ENCODE results near the gene TMEM245.
"Not testable (repeated sequence)": the region's sequence is repeated elsewhere in the genome, so short reads cannot be mapped to it uniquely, and the experiment has no call there.

TMEM245 gene

DNA sequence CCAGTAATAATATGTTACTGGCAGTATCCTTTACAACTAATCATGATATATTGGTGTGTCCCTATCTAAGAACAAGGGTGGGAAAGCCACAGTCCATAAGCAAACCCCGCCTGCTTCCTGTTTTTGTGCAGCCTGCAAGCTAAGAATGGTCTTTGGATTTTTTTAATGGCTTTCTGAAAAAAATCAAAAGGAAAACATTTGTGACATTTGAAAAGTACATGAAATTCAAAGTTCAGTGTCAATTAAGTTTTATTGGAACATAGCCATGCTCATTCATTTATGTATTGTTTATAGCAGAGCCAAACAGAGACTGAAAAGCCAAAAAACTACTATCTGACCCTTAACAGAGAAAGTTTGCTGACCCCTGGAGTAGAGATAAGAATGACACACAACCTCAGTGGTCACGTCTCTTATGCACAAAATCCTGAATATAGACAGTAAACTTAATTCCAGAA, 12.8 kb upstream of the TMEM245 start:
- no peak for FAIRE-seq

DNA sequence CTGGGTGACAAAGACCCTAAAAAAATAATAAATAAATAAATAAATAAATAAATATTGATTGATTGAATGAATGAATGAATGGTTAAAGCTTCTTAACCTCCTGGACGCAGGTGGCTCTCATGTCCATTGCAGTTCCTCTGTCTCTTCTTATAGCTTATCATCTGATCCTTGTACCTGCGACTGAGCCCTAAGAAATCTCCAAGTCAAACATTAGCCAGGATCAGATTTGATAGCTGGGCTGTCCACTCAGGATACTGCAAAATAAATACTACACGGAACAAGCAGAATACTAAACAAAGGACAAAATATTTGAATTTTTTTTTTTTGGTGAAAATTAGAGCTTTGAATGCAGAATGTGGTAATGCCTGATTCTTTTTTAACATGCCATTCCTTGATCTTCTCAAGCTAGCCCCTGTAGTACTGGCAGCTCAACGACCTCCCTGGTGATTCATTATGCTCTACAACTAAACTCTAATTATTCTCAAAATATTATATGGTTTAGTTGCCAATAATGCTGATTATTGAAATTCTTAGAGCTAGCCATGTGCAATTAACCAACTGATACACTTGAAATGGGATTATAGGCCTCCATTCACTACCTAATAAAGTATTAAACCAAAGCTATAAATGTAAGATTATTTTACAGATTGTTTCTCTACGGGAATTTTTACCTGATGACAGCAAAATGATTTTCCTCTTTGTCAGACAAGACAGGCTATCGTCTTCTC, 9.9 kb upstream of the TMEM245 start:
- FAIRE-seq = no peak

DNA sequence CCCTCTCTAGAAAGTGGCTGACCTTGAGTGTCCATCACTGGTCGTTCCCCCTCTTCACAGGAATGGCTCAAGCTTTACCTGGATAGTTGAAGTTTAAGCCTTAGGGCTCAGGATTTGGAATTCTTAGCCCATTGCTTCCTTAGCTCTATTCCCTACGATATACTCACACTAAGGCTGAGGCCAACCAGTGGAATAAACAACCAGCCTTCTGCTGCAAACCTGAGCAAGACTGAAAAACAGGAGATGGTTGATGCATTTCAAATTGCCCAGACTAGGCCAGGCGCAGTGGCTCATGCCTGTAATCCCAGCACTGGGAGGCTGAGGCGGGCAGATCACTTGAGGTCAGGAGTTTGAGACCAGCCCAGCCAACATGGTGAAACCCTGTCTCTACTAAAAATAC, 6.9 kb upstream of the TMEM245 start:
- FAIRE-seq = not testable (repeated sequence)

DNA sequence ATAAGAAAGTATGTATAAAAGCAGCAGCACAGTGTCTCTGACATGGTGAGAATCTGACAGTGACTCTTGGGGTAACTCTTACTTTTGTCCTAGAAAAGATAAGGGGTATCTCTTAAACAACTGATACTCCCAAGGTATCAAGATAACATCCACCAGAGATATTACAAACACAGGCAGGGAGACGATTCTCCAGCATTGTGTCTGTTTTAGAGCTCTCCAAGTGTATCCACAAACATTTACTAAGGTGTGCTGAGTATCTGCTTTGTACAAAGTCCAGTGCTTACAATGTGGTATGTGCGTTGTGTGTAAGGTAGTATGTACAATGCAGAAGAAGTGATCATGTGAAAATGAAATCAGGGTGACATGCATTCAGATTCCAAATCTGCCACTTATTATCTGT, 4.4 kb upstream of the TMEM245 start:
- no peak for FAIRE-seq

DNA sequence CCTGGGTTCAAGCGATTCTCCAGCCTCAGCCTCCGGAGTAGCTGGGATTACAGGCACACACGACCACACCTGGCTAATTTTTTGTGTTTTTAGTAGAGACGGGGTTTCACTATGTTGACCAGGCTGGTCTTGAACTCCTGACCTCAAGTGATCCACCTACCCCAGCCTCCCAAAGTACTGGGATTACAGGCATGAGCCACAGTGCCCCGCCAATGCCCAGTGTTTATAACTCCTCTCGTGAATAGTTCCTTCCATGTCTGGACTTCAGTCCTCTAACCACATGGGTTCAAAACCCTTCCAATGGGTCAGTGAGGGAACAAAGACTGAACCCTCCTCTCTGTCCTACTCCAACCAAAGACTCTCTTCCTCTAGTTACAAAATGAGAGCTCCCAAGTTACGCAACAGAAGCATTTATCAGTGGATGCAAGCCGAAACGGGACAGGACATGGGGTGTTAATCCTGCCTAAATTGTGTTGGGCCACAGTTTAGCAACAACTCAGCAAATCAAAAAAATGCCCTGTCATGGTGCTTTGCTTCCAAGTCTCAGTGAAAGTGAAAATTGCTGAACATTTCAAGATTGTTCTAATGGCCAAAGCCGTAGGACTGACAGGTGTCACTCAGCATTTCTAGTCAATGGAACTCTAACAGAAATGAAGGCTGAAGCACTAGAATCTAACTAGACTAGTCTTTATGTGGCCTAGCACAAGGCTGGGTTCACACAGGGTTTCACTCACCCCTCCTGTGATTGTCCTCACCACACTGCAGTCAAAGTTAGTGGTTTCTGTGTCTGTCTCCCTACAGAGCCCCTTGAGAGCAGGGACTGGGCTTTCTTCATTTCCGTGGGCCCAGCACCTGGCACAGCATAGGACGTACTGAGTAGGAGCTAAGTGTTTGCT, 3.2 kb upstream of the TMEM245 start:
- FAIRE-seq = no peak

DNA sequence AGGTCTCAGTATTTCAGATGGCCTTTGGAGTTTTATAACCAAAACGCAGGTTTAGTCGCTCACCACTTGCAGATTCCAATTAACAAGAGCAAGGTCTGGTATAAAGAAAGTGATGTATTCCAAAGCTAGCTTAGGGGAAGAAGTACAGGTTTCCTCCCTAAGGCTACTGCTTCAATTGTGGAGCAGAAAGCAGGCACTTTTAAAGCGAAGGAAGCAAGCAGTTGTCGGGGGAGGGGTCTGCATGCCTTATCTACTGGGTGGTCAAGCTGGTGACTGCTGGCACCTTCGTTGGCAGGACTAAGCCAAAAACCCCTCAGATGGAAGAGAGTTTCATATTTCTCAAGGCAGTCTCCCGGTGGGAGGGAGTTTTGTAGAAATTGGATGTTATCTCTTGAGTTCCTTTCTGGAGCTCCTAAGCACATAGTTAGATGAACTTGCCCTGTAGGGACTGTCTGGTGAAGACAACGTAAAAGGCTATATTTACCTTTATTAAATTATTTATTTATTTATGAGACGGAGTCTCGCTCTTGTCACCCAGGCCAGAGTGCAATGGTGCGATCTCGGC, 1.6 kb upstream of the TMEM245 start:
- no peak for FAIRE-seq

DNA sequence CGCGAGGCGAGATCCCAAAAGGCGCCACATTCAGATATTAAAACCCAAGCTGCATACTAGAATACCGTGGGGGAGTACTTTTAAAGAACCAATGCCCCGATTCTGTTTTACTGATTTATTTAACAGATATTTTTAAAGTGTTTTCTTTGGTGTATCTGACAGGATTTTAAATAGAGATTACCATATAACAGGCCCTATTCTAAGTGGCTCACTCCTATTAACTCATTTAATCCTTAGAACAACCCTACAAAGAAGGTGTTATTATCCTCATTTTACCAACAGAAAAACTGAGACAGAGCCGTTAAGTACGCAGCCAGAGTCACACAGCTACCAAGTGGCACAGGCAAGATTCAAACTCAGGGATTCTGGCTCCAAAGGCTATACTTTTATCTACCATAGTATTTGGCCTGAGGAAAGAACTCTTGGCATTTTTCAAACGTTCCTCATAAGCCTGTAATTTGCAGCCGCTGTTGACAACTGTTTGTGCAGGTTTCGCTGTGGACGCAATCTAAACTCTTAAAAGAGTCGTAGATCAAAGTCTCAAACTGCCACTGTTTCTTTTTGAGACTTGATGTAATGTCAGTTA, 550 bp upstream of the TMEM245 start:
- FAIRE-seq = no peak

DNA sequence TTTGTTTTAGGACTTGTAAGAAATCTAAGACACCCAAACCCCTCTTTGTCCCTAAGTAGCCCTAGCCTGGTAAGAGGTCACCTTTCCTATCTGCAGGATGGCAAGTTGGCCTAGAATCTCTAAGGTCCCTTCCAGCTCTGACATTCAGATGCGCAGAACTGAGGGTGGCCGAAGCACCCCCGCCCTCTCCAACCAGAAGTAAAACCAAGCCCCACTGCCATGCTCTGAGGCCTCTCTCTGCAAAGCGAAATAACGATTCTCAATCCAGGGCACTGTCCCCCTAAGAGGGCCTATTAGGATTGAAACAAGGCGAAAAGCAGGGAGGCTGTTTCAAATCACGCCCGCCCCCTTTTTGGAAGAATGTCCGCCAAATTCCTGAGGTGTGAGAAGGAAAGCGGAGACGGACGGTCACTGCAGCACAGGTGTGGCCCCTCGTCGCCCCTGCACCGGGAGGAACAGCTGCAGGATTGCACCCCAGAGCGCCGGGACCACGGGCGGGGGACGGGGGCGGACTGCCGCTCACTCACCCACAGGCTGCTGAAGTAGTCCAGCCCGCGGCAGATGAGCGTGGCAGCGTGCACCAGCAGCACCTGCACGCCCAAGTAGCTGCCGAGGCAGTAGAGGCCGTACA, 824 bp downstream of the TMEM245 start:
- no peak for FAIRE-seq

DNA sequence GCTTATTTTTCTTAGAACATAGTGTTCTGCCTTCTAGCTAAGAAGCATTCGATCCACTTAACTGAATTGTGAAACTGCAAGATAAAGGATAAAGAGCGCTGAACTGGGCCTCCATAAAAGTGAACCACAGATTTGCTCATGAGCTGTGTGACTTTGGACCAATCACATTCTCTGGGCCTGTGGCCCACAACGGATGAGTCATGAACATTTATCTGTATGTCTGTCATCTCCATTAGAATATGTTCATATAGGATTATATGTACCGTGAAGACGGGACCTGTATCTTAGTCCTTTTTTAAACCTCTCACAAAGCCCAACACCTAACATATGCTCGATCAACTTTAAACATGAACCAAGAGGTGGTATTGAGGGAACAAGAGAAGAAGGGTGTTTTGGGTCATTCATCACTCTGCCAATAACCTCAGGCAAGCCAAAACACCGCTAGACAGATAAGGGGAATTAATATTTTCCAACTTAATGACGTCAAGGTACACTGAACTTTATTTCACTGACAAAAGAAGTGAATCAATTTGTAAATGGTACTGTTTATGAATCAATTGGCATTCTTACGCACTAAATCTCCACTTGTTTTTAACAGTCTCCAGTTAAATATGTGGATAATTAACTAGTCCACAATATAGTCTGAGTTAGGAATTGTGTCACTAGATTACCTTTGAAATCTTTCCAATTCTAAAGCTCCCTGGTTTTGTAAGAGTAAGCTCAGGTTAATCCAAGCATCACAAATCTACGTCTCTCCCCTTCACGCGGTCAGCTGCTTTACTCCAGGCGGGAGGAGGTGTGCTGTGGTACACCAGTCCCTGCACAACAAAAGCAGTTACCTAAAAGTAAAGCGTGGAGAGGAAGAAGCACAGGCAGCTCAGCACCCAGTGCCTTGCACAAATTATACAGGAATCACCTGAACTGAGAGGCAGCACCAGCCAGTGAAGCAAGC, 1.6 kb downstream of the TMEM245 start:
- FAIRE-seq = no peak

DNA sequence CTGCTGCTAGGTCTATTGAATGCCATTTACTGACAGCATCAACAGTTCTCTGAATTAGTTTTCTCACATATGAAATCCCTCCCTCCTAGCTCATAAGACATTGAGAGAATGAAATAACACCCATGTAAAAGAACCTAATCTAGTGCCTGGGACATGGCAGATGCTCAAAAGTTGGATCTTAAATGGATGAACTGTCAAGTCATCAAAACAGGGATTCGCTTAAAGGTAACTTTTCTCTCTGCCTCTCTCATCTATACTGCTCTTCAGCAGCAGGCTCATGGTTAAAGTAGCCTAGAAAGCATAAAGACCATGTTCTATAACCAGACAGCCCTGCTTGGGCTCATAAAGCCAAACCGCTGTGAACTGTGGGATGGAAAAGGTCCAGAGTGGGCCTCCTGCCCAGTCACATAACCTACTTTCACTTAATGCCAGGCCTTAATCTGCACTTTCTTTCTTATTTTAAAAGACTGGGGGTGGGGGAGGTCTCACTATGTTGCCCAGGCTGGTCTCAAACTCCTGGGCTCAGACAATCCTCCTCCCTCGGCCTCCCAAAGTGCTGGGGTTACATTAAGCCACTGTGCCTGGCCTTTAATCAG, 3.7 kb downstream of the TMEM245 start:
- no peak for FAIRE-seq

DNA sequence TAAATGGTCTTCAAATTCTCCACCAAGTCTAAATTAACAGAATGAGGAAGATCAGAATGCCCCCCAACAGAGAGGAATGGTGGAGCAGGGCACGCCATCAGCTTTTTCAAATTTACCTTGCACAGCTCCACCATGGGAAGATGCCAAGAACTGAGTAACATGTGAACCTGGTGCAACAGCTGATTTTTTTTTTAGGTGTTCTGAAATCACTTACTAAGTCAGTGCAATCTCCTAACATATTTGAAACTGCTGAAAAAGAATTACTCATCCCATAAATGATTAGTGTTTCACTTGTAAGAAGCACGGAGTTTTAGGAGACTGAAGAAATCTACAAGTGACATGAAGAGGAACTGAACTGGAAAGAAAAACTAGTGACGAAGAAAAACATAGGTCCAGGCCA, 5.1 kb downstream of the TMEM245 start:
- FAIRE-seq = no peak

DNA sequence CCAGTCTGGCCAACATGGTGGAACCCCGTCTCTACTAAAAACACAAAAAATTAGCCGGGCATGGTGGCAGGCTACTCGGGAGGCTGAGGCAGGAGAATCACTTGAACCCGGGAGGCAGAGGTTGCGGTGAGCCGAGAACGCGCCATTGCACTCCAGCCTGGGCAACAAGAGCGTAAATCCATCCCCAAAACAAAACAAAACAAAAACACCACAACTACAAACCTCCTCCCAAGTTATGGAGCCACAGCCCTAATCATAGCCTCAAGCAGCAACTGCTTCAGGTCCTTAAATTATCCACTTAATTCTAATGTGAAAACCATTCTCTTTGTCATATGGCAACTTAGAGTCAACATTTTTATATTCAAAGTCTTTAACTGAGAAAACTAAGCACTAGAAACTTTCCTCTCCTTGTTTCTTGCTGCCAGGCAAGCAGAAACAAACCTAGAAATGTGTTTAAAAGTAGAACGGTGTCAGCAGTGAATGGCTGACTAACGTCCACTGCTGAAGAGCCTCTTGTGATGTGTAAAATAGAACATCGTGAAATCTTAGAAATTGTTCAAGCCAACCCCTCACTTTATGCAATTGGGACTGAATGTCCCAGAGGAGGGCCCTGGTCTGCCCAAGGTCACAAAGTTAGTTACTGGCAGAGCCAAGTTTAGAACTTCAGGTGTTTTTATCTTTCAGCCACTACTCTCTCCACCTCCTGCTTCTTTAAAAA, 5.7 kb downstream of the TMEM245 start:
- no peak for FAIRE-seq

DNA sequence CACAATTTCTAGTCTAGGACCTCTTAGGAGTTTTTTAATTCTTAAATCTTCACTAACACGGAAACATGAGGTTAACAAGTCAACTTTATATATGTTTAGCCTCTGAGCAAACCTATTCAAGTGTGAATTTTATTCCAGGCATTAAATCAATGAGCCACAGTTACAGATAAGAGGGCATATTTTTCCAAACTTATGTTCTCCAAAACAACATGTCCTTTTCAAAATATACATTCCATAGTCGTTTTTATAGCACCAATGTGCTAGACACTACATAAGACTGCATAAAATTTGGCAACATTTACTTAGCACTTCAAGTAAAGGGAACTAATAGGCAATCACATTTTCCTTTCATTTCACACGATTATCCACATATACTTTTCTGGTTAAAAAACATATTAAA, 6.5 kb downstream of the TMEM245 start:
- no peak for FAIRE-seq

DNA sequence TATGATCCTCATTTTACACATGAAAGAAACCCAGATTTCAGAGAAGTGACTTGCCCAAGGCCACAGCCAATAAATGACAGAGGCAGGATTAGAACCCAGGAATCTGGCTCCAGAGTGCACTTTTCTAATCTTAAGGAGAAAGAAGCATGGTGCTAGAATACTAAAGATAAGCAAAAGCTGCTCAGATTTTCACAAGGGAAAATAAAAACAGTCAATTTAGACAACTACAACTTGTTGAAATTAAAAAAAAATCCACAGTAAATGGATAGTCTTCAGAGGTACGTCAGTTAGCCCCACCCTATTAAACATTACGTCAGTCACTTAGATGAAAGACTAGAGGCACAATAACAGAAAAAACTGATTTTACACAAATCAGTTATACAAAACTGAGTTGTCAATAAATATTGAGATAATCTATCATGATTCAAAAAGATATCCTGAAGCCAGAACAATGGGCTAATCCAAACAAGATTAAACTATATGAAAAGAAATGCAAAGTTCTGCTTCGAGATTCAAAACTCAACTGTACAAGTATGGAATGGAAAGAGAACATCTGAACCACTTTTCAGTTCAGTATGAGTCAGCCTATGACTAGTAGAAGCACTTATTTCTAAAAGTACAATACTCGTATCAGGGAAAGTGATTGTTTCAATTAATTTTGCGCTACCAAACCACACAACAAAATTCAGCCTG, 9.3 kb downstream of the TMEM245 start:
- FAIRE-seq = no peak

DNA sequence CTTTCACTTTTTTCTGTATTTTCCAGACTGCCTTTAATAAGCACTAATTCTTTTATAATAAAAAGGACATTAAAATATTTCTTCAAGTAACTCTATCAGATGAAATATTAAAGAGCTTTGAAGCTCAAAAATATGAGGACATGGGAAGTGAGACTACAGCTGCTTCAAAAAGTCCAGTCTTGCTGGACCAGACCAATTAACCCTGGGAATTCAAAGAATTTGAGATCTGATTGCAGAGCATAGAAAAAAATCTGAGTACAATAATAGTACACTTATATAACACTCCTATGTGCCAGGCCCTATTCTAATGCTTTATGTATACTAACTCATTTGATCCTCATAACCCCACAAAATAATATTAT, 9.8 kb downstream of the TMEM245 start:
- FAIRE-seq = no peak

DNA sequence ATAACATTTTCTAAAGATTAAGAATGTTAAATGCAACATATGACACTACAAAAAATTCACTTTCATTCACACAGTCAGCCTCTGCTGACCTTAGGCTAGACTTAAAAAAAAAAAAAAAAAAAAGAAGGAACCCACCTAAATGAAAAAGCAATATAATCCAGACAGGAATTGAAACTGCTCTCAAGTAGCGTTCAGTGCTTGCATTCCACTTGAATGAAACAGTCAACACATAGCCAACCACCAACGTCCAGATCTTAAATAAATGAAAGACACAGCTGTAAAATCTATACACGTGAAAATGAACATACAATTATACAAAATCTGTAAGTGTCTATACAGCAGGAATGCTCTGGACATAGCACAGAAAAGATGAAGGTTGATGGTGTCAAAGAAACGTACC, 11.4 kb downstream of the TMEM245 start:
- no peak for FAIRE-seq

DNA sequence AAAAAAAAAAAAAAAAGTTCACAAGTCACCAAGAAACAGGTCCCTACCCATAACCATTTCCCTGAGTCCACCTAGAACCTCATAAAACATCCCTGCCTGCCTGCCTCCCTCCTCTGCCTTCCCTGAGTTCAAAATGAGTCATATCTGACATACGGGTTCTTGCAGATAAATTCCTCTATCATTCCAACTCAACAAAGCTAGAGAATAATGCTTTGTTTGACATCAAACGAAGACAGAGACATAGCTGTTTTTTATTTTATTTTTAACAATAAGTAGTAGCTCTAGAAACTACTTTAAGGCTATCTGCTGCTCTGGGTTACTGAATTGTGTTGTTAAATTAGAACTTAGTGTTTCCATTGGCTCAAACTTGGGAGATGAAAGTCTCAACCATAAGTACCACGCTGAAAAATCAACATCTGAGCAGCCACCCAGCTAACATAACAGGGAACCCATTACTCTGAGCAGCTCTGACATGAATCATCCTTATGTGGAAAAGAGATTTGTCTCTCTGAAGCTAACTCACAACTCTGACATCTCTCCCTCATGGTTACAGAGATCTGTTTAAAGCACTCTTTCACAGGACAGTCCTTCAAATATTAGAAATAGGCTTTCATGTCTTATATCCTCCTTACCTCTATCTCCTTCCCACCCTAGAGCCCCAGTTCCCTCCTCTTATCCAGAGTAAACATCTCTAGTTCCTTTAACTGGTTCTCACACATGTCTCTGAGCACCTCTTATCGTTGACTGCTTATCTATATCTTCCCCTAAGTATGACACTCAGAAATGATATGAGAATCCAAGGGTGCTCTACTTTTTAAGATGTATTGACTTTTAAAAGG, 12.1 kb downstream of the TMEM245 start:
- no peak for FAIRE-seq

DNA sequence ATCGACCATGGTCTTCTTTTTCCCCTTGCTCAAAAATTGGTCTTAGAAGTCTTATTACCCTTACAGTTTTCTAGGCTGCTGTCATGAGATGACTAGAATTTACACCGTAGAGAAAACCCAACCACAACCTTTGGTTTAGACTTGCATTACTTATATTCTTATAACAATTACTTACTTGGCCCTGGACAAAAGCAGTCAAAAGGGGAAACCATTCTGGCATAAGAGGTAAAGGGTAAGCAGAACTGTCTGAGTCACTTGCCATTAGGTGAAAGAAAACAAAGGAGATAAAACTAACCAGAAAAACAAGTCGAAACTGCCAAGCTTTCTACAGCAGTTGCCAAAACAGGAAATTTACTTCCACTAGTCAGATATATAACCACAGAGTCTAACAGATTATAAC, 17.9 kb downstream of the TMEM245 start:
- no peak for FAIRE-seq

DNA sequence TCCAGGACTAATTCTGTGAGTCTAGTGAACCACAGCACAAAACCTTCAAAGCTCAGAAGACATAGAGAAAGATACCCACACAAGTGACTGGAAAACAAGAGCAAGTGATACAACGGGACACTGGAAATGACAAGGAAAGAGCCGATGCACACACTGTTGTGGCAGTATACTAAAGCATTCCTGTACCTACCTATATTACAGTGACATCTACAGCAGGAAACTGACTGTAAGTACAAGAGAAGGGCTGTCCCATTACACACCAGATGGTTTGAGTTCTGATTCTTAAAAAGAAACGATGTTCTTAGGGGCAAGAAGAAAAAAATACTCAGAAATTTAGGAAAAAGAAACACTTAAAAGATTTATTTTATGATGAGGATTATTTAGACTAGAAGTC, 18.5 kb downstream of the TMEM245 start:
- no peak for FAIRE-seq
